HS-5 (cell line): ENCODE data around the gene MAP3K14.

ENCODE experiments used
- DNase-seq: peaks from one replicate; pipeline ENCODE4 v3.0.0-alpha.2; 2012; ENCODE audit warnings: low read depth

MAP3K14 gene

DNA sequence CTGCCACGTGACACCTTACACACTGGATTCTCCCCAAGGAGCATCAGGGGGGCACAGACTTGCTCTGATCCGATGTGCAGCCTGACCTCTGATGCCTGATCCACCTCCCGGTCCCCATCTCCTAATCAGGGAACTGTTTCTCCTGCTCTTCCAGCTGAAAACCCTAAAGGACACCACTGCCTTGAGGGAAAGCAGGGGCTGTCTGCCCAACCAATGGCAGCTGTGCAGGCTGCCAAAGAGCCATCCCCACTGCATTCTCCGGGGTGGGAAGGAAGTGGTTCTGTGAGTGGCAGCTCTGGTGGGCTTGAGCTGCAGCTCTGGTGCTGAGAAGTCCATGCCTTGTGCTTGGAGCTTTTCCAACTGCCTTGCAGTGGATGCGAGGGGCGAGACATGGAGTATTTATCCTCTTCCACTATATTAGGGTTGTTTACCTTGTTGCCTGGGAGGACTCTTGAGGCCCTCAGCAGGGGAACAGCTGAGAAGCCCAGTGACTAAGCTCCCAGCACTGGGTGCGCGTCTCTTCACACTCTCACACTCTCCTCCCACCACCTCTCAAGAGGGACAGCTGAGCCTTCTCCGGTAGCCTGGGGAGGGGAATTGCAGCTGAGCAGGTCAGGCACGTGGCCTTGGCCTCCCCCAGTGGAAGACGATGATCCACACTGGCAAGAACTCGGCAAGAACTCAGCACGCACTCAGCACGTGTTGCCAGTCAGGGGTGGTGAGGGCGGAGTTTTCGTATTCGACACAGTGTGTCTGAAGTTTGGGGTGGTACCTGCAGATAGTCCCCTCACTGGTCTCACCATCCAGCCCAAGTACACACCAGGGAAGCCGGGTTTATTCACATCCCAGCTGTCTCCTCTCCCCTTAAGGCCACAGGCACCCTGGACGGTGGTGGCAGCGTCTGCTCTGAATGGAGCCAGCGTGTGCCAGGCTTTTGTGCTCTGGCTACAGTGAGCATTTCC lies 33.9 kb downstream of the MAP3K14 start:
- no peak for DNase-seq

DNA sequence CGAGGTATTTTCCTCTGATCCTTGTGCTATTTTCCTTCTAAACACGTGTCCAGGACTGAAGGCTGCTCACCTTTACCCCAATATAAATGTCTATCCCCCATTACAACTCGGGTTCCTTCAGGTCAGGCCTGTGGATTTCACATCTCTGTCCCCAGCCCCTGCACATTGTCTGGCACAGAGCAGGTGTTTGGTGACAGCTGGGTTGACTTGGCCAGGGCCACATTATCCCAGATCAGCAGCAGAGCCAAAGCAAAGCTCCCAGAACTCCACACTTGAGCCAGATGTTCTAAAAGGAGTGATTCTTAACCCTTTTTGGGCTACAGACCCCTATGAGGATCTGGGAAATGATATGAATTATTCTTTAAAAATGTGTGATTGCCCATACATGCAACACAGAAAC lies 36.9 kb downstream of the MAP3K14 start:
- no peak for DNase-seq

DNA sequence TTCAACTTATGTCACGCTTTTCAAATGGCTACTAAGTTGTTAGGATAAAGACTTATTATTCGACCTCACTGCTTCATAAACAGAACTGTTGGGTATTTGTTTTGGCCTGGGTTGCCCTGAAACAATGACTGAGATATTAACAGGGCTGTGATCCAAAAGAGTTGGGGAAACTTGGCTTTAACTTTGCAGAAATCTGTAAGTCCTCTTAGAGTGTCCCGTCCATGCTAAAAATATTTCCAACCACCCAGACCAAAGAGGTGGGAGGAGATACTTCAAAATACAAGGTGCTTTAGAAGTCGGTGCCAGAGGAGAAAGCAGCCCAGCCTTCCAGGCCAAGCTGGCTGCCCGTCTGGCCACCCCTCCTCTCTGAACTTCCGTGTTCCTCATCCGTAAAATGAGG lies 38.8 kb downstream of the MAP3K14 start:
- no peak for DNase-seq

DNA sequence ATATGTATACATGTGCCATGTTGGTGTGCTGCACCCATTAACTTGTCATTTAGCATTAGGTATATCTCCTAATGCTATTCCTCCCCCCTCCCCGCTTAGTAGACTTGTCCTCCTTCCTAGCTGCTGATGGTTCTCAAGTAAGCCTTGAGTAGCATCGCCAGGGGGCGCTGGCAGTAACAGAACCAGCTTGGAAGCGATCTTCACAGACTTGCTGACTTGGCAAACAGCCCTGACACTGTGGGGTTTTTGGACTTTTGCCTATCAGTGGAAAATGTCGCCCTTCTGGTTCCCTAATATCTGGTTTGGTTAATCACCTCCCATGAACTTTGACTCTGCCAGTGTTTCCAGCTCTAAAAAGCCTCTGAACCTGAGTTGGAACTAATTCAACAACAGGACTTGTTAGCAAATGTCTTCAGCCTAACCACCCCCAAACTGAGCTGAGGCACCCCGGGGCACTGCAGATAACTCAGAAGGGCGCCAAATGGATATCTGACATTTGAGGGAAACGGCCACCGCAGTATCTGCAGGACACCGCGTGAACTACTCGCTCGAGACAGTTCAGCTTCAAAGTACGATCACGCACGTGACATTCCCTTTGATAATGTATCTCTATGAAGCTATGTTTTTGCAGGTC lies 39.5 kb downstream of the MAP3K14 start:
- no peak for DNase-seq

DNA sequence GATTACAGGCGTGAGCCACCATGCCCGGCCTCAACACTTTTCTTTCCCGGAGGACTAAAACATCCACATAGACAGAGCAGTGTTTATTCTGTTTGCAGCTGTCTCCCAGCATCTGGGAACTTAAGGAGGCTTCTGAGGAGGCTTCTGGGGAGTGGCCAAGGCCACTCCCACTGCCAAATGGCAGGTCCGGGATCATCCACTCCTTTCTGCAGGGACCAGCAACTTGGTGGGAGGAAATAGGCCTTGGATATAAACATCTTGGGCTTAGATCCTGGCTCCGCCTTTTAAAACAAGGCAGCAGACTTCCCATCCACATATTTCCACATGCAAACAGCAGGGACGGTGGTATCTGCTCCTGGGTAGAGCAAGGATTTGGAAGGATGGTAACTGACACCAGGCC lies 40.8 kb downstream of the MAP3K14 start:
- no peak for DNase-seq

DNA sequence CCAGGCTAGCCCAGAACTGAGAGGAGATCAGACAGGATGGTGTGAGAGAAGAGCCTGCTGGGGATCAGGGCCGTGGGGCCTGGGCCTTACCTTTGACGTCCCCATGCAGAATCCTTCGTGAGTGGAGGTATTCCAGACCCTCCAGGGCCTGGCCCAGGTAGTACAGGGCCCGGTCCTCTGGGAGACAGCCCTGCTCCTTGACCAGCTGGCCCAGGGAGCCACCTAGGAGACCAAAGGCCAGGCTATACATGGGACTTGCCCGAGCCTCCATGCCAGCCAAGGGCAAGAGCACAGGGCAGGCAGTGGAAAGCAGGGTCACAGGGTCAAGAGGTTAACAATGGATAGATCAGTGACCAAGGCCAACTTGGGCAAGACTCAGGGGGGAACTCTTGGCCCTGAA lies 42.8 kb downstream of the MAP3K14 start:
- DNase-seq, result no peak

DNA sequence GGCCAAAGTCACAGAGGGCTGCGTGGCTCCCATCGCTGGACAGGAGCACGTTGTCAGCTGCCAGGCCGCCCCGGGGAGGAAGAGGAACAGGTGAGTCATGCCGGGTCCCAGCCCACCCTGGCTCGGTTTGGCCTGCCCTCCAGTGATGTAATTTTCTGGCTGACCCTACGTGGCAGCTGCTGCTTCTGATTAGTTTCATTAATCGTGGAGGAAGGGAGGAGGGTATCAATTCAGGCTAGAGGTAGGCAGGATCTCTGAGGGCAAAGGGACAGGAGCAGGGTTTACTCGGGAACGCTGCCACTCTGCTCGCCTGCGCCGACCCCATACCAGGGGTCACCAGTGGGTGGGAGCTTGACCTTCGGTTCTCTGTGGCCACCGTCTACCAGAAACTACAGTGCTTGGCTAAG lies 43.3 kb downstream of the MAP3K14 start:
- DNase-seq, result no peak

DNA sequence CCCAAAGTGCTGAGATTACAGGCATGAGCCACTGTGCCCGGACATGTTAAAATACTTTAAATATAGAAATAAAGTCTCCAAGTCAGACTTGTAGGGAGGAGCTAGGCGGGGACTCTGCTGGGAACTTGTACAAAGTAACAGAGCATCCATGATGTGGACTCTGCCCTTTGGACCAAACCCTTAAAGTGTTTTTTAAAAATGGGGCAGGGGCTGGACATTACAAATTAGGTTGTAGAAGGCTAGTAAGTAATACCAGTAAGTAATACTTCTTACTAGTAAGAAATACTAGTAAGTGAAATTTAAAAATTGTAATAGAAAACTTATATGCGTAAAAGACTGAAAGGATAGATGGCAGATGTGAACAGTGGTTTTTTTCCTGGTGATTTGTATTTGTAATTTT lies 45.2 kb downstream of the MAP3K14 start:
- no peak for DNase-seq

DNA sequence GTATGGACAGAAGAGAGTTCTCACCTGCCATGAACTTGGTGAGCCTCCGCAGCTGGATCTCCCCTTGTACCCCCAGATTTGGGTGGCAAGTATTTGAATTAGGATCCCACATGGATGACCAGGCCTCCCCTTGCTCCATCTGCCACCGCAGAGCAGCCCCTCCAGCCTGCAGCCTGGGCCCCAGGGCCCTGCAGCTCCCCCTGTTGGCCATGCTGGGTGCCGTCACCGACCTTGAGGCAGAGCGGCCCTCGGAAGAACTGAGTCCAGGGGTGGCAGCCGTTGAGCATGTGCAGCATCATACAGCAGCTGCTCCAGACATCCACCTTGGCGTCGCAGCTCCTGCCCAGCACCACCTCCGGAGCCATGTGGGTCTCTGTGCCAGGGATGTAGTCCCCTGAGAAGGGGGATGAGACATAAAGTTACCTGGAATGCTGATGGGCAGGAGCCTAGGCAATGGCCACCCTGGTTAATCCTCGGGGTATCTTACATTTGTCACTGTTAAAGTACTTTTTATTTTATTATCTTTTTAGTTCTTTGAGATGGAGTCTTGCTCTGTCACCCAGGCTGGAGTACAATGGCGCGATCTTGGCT lies 45.9 kb downstream of the MAP3K14 start:
- no peak for DNase-seq

DNA sequence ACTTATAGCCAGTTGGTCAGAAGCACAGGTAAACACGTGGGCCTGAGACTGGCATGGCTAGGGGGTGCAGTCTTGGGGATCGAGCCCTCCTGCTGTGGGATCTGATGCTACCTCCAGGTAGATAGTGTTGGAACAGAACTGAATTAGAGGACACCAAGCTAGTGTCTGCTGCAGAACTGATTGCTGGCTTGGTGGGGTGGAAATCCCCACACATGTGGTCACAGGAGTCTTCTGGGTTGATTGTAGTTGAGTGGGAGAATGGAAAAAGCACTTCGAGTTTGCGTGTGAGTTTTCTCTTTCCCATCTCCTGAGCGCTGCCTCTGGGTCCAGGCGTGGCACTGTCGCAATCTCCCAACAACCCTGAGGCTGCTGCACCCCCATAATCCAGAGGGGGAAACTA lies 46.9 kb downstream of the MAP3K14 start:
- DNase-seq, result no peak

DNA sequence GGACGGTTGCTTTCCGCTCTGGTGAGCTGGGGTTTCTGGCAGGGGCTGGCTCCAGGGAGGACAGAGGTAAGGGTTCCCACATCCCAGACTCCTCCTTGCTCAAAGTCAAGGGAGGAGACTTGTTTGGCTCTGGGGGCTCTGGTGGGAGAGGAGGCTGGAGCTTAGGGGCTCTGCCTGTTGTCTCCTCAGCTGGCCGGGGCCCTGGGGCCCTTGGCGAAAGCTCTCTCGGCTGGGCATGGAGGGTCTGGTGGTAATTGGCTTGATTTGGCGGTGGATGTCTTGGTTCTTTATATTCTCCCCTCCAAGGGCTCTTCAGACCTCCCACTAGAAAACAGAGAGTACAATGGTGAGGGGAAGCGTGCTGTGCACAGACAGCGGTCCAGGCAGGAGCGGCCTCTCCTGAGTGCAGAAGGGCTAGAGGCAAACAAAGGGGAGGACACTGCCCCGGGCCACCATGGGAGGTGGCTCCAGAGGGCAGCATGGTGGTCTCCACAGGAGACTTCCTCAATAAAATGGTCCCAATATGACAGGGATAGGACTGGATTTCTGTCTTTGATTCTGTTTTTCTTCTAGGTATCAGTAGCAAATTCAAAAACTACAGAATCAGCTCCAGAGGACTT lies 49.3 kb downstream of the MAP3K14 start:
- no peak for DNase-seq

DNA sequence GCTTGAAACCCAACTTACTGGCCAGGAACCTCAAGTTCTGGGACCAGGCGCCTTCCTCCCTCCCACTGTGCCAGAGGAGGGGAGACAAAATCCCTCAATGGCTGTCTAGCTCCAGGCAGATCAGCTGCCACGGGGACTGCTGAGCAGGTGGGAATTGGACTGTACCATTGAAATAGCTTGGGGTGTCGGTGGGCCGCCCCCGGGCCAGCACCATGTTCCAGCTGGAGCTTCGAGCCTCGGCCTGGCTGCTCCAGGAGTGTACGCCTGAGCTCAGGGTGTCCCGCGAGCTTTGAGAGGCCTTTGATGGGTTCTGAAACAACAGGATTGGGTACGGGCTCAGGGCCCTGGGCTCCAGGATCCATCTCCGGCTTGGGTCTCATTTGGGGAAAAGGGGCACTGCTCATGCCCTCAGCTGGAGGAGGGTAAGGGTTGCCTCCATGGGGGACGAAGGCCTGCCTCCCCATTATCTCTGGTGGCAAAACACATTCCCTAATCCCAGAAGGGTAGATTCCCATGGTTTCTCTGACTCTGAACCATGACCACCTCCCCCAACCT lies 50.4 kb downstream of the MAP3K14 start:
- no peak for DNase-seq

DNA sequence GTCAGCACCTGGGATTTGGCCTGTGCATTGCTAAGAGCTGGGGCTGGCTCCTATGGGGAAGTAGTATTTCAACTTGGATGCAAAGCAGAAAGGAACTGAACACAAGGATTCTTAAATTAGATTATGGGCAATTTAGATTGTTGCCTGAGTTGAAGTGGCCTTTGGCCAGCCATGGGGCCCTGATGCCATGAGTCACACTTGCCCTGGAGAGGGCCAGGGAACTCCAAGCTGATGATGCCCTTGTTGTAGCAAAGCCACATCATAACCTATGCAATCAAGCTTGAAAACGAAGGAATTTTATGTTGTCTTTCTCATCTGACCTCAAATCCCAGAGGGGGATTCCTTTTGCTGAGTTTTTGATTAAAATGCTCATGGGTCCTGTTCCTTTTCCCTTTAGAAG lies 51.0 kb downstream of the MAP3K14 start:
- peak; percentile 74 for DNase-seq

DNA sequence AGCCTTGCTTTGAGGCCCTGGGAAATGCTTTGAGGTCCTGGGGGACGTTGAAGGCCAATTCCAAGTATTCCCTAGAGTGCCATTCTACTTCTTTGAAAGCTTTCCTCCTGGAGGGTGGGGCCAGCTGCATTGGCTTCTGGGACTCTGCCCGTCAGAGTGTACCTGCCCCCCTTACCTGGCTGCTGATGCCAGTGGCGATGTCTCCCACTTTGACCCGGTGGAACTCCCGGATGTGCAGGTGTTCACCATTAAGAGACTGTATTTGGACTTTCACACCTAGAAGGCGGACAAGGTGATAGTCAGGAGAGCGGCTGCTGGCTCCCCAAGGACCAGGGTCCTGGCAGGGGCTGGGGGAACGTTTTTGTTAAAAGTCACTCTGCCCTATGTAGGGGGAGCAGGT lies 51.8 kb downstream of the MAP3K14 start:
- no peak for DNase-seq

DNA sequence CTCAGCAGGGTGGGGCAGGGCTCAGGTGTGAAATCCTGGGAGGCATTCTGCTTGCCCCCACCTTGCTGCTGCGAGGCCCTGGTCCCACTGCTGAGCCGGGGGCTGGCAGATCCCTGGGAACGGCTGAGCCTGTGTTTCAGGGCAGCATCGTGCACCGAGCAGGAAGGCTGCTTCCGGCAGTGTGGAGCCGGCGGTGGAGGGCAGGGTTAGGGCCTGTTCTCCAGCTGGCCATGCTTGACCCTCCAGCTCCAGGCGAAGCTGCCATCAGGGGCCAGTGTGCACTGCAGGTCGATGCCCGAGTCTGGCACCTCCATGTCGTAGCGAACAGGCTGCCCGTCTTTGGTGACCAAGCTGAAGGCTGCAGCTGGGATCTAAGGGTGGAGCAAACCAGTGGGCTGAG lies 52.4 kb downstream of the MAP3K14 start:
- no peak for DNase-seq

DNA sequence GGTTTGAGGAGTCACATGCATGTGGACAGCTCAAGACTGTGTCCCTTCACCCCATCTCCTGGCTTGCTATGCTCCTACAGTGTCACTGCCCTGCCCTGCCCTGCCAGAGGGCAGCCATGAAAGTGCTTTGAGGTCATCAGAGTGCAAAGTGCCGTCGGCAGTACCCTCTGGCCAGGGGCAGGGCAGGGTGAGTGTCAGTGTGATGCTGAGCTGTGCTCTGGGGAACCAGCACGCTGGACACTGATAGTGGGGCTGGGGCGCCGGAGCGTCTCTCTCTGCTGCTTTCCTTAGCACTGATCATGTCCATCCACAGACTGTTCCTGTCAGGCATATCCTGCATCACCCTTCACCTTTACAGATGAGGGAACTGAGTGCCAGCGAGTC lies 53.4 kb downstream of the MAP3K14 start:
- DNase-seq, result no peak

DNA sequence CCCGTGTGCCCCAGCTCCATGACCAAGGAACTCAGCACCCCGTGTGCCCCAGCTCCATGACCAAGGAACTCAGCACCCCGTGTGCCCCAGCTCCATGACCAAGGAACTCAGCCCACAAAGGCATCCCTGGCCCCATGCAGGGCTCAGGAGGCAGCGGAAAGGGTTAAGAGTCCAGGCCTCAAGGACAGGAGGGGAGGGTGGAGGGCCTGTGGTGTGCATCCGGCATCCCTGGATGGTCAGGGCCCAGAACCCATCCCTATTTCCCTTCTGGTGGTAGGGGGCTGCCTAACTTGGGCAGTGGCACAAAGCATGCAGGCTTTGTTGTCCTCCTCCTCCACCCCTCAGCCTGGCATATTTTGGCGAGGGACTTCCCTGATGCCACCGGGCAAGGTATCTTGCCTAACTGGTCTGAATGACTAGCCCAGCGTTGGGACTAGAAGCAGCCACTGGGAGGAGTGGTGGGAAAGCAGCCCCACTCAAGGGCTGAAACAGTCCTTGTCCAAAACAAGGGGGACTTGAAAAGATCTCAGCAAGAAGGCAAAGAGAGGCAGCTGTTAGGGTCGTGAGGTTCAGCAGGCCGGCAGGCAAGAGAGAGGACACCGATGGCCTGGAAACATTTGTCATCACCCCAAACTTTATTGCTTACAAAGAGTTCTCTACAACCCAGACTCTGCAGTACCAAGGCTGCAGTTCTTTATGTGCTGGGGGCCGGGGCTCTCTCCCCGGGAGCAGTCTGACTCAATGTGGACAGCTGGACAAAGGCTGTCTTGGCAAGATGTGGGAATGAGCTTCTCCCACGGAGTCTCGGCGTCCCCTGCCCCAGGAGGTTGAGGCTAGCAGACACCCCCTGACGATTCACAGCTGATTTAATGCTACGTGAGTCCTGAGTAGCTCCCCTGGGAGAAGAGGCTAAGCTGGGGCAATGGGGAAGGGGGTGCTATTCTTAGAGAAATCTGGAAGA lies 54.0 kb downstream of the MAP3K14 start:
- no peak for DNase-seq

DNA sequence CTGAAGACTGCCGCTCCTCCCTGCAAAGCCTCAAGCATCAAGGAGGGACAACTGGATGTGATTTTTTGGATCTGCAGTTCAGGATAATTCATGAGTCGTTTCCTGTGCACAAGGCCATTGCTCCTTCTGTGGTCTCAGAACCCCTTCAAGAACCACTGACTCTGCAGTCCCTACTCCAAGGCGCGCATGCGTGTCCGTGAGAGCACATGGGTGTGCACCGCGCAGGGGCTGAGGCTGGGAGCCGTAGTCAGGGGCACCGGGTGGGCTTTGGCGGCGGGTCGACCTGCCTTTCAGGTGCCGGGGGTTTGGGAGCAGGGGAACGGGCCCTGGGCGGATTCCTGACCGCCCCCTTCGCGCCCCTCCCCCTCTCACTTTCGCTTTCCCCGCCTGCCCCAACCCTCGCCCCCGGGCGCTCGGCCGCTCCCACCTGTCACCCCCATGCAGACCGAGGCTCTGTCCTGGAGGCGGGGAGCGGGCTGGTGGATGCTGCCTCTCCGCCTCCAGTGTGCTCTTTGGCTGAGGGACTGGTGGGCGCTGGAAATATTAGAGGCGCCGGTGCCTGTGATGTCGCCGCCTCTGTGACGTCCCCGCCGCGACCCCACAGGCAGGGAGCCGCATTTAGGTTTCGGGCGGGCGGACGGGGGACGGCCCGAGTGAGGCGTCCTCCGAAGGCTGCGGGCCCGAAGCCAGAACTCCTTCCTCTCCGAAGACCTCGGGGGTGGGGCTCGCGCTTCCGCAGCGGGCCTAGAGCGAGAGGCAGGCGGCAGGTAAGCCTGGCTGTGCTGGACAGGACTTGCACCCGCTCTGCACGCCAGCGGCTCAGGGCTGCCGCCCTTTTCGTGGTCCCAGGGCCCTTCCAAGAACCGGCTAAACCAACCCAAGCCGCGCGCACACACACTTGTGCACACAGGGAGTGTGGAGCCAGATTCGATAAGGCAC lies 55.0 kb downstream of the MAP3K14 start, which contains the start of gene SPATA32:
SPATA32 (minus strand) TSS at position 518 of the 939 bp plus-strand sequence; CDS start at position 440, 78 bp downstream.
- DNase-seq, result no peak

DNA sequence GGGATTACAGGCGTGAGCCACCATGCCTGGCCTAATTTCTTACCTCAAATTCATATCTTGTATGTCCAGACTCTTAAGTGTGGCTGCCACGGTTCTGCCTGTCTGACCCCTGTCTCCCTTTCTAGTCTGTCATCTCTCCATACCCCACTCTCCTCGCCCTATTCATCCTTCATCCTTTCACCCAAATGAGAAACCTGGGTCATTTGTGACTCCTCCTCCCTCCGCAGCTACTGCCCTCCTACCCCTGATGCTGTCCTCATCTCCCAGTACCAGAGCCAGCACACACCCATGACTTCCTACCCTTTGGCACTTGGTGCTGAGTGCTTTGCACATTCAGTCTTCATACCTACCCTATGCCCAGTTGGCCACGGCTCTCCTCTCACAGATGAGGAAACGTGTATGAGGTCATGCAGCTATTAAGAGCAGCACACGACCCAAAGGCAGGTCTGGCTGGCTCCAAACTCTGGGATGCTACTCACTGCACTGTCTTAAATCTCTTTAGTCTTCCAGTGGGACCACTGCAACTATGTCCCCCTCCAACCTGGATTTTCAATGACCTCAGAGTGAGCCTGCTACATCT lies 56.5 kb downstream of the MAP3K14 start:
- no peak for DNase-seq

DNA sequence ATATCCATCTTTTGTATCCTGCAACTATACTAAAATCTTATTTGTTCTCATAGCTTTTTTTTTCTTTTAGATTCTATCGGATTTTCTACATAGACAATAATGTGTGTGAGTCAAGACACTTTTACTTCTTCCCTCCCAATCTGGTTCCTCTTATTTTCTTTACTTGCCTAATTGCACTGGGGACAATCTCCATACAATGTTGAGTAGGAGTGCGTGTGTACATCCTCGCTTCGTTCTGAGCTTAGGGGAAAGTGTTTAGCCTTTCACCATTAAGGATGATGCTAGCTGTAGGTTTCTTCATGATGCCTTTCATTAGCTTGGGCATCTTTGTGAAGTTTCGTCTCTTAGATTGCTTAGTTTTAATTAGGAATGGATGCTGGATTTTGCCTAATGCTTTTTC lies 57.8 kb downstream of the MAP3K14 start:
- DNase-seq, result no peak
